Gastroesophageal sphincter (tissue), 4 donors: ENCODE results near the gene CCDC85C. TPM values are rescaled to one million over a fixed set of nuclear protein-coding genes. Genes with fewer than 3 reads are reported as not detected.

ENCODE experiments used
- ATAC-seq: fragments of 150-250 bp; one replicate; pipeline ENCODE4 v1.9.1; 2016; ENCODE audit warnings: mild to moderate bottlenecking, moderate library complexity
- H3K27ac ChIP-seq, 4 donors: fragments of 200-600 bp; sonication (generic) in 3 of 4; 1 replicate in 3 of 4; 2 replicates in 1 of 4; pipeline ENCODE4 v1.5.1; 2016 to 2019
- H3K27me3 ChIP-seq: fragments of 200-600 bp; sonication (generic); one replicate; pipeline ENCODE4 v1.5.1; 2019
- H3K36me3 ChIP-seq, 2 donors: fragments of 200-600 bp; sonication (generic); one replicate each; pipeline ENCODE4 v1.5.1; 2019; ENCODE audit warnings: control low read depth in 1 of 2
- H3K4me1 ChIP-seq, 3 donors: fragments of 200-600 bp; sonication (generic); 1 replicate in 2 of 3; 2 replicates in 1 of 3; pipeline ENCODE4 v1.5.1; 2016 to 2019; ENCODE audit warnings: control low read depth in 2 of 3
- H3K4me3 ChIP-seq, 2 donors: fragments of 200-600 bp; sonication (generic); one replicate each; pipeline ENCODE4 v1.5.1; 2019; ENCODE audit warnings: mild to moderate bottlenecking in 1 of 2, moderate library complexity in 1 of 2
- H3K9me3 ChIP-seq, 3 donors: fragments of 200-600 bp; sonication (generic); one replicate each; pipeline ENCODE4 v1.5.1; 2017 to 2019; ENCODE audit warnings: control low read depth in 2 of 3
- CTCF ChIP-seq, 4 experiments: fragments of 200-600 bp in 2 of 4; fragments of 450-650 bp in 2 of 4; sonication (generic) in 1 of 4; IDR thresholded peaks; one replicate each; pipeline ENCODE4 v1.5.1; 2017 to 2019; ENCODE audit warnings: antibody characterized with exemption in 4 of 4, mild to moderate bottlenecking in 2 of 4, moderate library complexity in 2 of 4
- EP300 ChIP-seq: sonication (generic); formaldehyde crosslinking; IDR thresholded peaks from one replicate; pipeline ENCODE4 v1.6.1; 2017; ENCODE audit warnings: antibody characterized with exemption, mild to moderate bottlenecking
- POLR2A ChIP-seq, 2 donors: fragments of 450-650 bp; IDR thresholded peaks; one replicate each; pipeline ENCODE4 v1.6.1; 2017; ENCODE audit warnings: antibody characterized with exemption in 2 of 2, mild to moderate bottlenecking in 2 of 2, moderate library complexity in 1 of 2
- POLR2AphosphoS5 ChIP-seq: sonication (generic); formaldehyde crosslinking; IDR thresholded peaks from one replicate; pipeline ENCODE4 v1.6.1; 2017; ENCODE audit warnings: antibody characterized with exemption
- WGBS, 2 donors: methylation state at CpG; one replicate each; pipeline ENCODE4 v1.1.5; 2018; ENCODE audit warnings: low coverage in 1 of 2; 5-methylcytosine and 5-hydroxymethylcytosine counted together
- total RNA-seq, 4 donors: library from RNA; depleted of rRNA; stranded (reverse); fragments of >200 nt; gene quantifications; one replicate each; pipeline ENCODE4 v1.1.0, GENCODE V29; 2016

Gene CCDC85C
- total RNA-seq, 4 donors from 2014 or later, result 14.0 to 58.2 (median 25.0) TPM

GRCh38 chr14:99511421-99512109, 92.4 kb downstream of the CCDC85C start:
- ATAC-seq, result peak; percentile 61
- H3K4me3 ChIP-seq, result no peak overlapping the region
- H3K27me3 ChIP-seq, result no peaks in the 10 kb centered on the region
- peaks cover 0 to 35% (median 16%) of the 10 kb centered on the region in 3 donors for H3K4me1 ChIP-seq
- H3K27ac ChIP-seq, result peak overlapping the region; percentile 2 to 82 (median 80)
- 30 to 31% methylated on average over 5 to 11 of the region's 12 CpGs for WGBS, 2 donors
- no peaks in the 10 kb centered on the region for H3K9me3 ChIP-seq
- peaks cover 0 to 87% of the 10 kb centered on the region in 2 donors for H3K36me3 ChIP-seq
- TF ChIP-seq POLR2AphosphoS5, result no peak

DNA sequence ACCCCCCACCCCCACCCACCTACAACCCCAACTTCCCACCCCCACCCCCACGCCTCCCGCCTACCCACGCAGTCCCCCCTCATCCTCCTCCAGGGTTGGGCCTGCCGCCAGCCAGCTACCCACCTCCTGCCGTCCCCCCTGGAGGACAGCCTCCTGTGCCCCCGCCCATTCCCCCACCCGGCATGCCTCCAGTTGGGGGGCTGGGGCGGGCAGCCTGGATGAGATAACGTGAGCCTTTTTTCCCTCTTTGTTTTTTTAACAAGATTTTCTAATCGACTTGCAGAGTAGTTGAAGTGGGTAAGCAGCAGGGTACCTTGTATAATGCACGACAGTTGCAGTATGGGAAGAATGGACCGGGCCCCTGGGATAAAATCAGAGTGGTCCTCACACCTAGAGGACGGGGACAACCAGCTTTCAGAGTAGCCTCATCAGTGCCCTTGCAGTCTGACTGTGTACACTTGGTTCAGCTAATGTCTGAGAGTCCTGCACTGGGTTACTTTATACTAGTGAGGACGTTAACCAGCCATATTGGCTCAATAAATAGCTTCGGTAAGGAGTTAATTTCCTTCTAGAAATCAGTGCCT, 93.4 kb downstream of the CCDC85C start:
- H3K27me3 ChIP-seq, result no peaks in the 10 kb centered on the region
- H3K36me3 ChIP-seq, result peaks cover 0 to 89% of the 10 kb centered on the region in 2 donors
- peaks cover 0 to 35% (median 16%) of the 10 kb centered on the region in 3 donors for H3K4me1 ChIP-seq
- ATAC-seq, result no peak
- H3K9me3 ChIP-seq, result no peaks in the 10 kb centered on the region
- WGBS, 2 donors, result 45 to 48% methylated on average over 5 to 6 of the region's 15 CpGs
- peak overlapping the region in 3 of 4 donors; percentile 41 to 82 (median 80) for H3K27ac ChIP-seq
- TF ChIP-seq CTCF (IDR thresholded peaks at IDR 0.05) (no peak), POLR2A (IDR thresholded peaks at IDR 0.05) (no peak), EP300 (no peak)
- no peak overlapping the region for H3K4me3 ChIP-seq

DNA sequence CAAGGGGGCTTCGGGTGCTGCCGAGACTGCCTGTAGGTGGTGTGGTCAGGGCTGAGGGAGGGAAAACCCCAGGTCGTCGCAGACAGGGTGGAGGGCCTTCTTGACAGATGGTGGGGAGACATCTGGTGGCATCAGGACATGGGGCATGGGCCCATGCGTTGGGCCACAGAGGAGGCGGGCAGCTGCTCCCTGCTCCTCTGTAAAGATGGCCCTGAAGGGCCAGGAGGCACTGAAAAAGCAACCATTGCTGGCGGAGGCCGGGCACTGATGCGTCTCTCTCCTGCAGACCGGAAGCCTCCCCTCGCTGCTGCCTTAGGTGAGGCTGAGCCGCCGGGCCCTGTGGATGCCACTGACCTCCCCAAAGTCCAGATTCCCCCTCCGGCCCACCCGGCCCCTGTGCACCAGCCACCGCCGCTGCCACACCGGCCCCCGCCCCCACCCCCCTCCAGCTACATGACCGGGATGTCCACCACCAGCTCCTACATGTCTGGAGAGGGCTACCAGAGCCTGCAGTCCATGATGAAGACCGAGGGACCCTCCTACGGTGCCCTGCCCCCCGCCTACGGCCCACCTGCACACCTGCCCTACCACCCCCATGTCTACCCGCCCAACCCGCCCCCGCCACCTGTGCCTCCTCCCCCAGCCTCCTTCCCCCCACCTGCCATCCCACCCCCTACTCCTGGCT, 94.0 kb downstream of the CCDC85C start:
- H3K4me1 ChIP-seq, result peaks cover 0 to 35% (median 16%) of the 10 kb centered on the region in 3 donors

DNA sequence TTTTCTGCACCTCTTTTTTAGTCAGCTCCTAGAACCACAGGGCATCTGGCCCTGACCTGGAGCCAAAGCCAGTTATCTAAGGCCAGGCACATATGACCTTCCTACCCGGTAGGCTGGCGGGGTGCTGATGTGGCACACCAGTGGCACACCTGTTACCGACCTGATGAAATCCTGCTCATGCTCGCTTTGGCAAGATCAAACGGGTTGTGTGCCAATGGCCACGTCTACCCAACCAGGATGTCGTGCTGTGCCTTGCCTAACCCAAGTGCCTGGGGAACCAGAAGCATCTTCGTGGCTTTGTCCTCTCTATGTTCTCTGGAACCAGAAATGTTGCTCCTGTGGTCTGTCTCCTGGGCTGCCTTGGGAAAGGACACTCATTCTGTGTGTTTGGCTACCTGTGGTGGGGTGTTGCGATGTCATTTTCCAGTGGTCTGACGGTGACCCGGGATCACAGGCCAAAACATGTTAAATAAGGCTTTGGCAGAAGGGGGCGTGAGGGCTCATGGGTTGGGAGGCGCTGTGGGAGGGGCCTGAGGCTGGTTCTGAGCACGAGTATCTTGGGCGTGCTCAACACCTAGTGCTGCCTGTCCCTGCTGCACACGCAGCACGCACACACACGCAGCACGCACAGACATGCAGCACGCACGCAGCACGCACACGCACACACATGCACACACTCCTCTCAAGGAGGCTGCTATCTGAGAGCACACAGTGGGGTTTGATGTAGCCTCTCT, 94.9 kb downstream of the CCDC85C start:
- Histone ChIP-seq H3K36me3 (peaks cover 0 to 90% of the 10 kb centered on the region in 2 donors), H3K27ac (peak overlapping the region in 3 of 4 donors; percentile 3 to 23 (median 11)), H3K9me3 (no peaks in the 10 kb centered on the region), H3K27me3 (no peaks in the 10 kb centered on the region), H3K4me1 (peaks cover 0 to 35% (median 16%) of the 10 kb centered on the region in 3 donors), H3K4me3 (no peak overlapping the region)
- 20 to 73% methylated on average over 2 to 8 of the region's 23 CpGs for WGBS, 2 donors
- TF ChIP-seq EP300, result no peak
- TF ChIP-seq CTCF (IDR thresholded peaks at IDR 0.05), result no peak
- no peak for TF ChIP-seq POLR2AphosphoS5
- TF ChIP-seq POLR2A (IDR thresholded peaks at IDR 0.05), result no peak
- no peak for ATAC-seq

More for the DNA sequence above, 94.0 kb downstream of the CCDC85C start:
- H3K4me3 ChIP-seq, result no peak overlapping the region
- ATAC-seq, result no peak
- no peaks in the 10 kb centered on the region for H3K9me3 ChIP-seq
- H3K27ac ChIP-seq, result peak overlapping the region in 3 of 4 donors; percentile 11 to 80 (median 36)
- H3K27me3 ChIP-seq, result no peaks in the 10 kb centered on the region
- WGBS, 2 donors, result 63 to 65% methylated on average over 2 to 4 of the region's 27 CpGs
- peaks cover 0 to 90% of the 10 kb centered on the region in 2 donors for H3K36me3 ChIP-seq
- TF ChIP-seq EP300 (no peak), POLR2AphosphoS5 (no peak), POLR2A (IDR thresholded peaks at IDR 0.05) (no peak), CTCF (IDR thresholded peaks at IDR 0.05) (no peak)
